Sigmoid colon (tissue), 4 donors: Measurements from ENCODE around the gene ACP7.

Experiments
- EP300 ChIP-seq, 4 donors: sonication (generic); formaldehyde crosslinking; IDR thresholded peaks; one replicate each; pipeline ENCODE4 v1.6.1; 2017; ENCODE audit warnings: antibody characterized with exemption in 4 of 4
- POLR2A ChIP-seq, 2 donors: fragments of 450-650 bp; IDR thresholded peaks; one replicate each; pipeline ENCODE4 v1.6.1; 2016; ENCODE audit warnings: antibody characterized with exemption in 2 of 2, mild to moderate bottlenecking in 2 of 2, moderate library complexity in 2 of 2
- POLR2AphosphoS5 ChIP-seq, 4 donors: sonication (generic); formaldehyde crosslinking; IDR thresholded peaks; one replicate each; pipeline ENCODE4 v1.6.1; 2017; ENCODE audit warnings: antibody characterized with exemption in 4 of 4
- TF ChIP-seq, protein P1 (sequence below), 4 experiments: fragments of 450-650 bp in 3 of 4; fragments of 200-600 bp in 1 of 4; IDR thresholded peaks; one replicate each; pipeline ENCODE4 v1.5.1; 2016 to 2019; ENCODE audit warnings: antibody characterized with exemption in 4 of 4, mild to moderate bottlenecking in 3 of 4, moderate library complexity in 2 of 4

DNA sequence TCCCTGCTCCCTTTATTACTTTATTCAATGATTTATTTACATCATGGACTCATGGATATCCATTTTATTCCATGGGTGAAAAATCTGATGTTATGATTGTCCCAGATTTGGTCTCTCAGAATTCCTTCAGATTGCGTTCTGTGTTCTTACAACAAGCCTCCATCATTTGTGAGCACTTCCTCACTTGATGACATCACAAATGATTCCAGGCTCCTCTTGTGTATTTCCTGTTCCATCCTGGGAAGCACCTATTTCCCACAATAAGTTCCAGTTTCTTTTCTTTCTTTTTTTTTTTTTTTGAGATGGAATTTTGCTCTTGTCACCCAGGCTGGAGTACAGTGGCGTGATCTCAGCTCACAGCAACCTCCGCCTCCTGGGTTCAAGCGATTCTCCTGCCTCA is 6.7 kb downstream of the ACP7 start:
- TF ChIP-seq, protein P1, sequence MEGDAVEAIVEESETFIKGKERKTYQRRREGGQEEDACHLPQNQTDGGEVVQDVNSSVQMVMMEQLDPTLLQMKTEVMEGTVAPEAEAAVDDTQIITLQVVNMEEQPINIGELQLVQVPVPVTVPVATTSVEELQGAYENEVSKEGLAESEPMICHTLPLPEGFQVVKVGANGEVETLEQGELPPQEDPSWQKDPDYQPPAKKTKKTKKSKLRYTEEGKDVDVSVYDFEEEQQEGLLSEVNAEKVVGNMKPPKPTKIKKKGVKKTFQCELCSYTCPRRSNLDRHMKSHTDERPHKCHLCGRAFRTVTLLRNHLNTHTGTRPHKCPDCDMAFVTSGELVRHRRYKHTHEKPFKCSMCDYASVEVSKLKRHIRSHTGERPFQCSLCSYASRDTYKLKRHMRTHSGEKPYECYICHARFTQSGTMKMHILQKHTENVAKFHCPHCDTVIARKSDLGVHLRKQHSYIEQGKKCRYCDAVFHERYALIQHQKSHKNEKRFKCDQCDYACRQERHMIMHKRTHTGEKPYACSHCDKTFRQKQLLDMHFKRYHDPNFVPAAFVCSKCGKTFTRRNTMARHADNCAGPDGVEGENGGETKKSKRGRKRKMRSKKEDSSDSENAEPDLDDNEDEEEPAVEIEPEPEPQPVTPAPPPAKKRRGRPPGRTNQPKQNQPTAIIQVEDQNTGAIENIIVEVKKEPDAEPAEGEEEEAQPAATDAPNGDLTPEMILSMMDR (IDR thresholded peaks at IDR 0.05), result no peak
- TF ChIP-seq EP300 (IDR thresholded peaks at IDR 0.05) (no peak), POLR2A (IDR thresholded peaks at IDR 0.05) (no peak), POLR2AphosphoS5 (IDR thresholded peaks at IDR 0.05) (no peak)
